NCI-H524 (cell line): ENCODE data around the gene GPRIN1.

ENCODE experiments used
- DNase-seq, 2 experiments: peaks; one replicate each; lab custom pipeline; 2025; lab: John Stamatoyannopoulos, UW

Gene GPRIN1

DNA sequence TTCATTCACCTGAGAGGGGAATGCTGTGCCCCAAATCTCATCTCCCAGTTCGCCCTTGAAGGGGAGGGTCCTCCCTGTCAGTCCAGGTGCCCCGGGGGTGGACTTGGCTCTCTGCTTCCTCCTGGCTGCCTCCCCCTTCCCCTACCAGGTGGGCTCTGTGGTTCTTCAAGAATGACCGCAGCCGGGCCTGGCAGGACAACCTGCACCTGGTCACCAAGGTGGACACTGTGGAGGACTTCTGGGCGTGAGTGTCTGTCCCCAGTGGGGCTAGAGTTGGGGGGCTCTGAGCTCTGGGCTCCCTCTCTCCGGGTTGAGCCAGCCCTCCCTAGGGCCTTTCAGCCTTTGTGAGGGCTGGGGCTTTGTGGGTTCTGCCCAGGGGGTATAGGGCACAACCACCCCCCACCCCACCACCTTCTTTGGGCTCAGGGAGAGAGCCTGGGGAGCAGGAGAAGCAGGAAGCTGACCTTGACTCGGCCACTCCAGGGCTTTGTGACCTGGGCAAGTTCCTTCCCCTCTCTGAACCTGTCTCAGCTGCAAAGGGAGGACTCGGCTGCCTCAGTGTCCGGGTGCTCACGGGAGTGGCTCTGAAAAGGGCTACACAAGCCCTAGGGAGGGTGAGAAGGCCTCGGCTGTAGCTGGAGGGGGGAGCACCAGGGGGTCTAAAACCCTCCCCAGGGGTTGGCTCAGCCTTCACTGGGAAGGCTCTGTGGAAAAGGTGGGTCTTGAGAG, 33.7 kb upstream of the GPRIN1 start:
- DNase-seq, result no peak

- no peak for DNase-seq
Observed at GRCh38 chr5:176642675-176643490, 32.9 kb upstream of the GPRIN1 start.

GRCh38 chr5:176640616-176641015, 30.7 kb upstream of the GPRIN1 start:
- DNase-seq, result no peak

DNA sequence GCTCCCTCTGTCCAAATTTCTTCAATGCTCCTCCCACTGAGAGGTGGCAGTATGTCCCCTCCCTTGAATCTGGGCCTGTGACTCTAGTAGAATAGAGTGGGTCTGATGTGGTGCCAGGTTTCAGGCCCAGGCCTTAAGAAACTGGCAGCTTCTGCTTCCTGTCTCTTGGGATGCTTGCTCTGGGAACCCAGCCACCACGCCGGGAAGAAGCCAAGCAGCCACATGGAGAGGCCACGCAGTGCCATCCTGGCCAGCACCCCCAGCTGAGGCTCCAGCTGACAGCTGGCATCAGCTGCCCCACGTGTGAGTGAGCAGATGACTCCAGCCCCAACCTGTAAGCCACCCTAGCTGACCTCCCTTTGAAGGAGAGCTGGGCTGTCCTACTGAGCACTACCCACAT, 30.0 kb upstream of the GPRIN1 start:
- DNase-seq, result peak; percentile 37 to 78

GRCh38 chr5:176639208-176639607, 29.3 kb upstream of the GPRIN1 start:
- DNase-seq, result no peak

DNA sequence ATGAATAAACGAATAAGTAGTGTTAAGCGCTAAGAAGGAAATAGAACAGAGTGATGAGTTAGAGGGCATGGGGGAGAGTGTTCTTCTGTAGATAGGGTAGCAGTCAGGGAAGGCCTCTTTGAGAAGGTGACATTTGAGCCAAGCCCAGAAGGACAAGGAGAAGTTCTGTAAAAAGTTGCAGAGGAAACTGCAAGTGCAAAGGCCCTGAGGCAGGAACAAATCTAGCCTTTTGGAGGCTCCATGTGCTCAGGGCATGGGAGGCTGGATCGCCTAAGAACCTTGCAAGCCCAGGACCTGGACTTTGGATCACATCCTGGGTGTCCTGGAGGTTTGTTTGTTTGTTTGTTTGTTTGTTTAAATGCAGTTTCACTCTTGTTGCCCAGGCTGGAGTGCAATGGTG, 28.5 kb upstream of the GPRIN1 start:
- DNase-seq, result no peak

DNA sequence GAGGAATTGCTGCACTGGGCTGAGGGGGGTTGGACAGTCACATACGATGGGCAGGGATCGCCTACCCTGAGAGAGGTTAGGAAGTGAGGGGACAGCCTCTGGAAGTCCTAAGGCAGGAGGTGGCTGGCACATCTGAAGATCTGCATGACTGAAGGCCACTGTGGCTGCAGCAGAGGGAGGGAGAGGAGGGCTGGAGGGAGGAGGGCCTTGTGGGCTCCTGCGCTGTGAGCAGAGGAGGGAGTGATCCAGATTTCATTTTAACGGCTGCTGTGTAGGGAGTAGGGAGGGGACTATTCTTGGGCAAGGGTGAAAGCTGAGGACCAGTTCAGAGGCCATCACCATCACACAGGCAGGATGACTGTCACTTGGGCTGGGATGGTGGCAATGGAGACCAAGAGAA, 27.6 kb upstream of the GPRIN1 start:
- no peak for DNase-seq

DNA sequence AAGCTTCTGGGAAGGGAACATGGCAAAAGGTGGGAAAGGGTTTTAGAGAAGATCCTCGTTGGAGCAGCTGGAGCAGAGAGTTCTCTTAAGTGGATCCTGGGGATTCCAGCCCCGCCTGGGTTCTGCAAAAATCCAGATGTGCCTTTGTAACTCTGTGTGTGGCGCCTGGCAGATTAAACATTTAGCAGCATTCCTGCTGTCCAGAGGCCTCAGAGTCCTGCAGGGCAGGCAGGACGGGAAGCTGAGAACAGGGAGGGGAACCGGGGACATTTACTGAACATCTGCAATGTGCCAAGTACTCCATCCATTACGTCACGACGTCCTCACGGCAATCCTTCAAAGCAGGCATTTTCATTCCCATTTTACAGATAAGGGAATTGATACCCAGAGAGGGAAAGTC, 26.5 kb upstream of the GPRIN1 start:
- no peak for DNase-seq

- DNase-seq, result no peak
Observed at GRCh38 chr5:176633598-176633997, 23.6 kb upstream of the GPRIN1 start.

DNA sequence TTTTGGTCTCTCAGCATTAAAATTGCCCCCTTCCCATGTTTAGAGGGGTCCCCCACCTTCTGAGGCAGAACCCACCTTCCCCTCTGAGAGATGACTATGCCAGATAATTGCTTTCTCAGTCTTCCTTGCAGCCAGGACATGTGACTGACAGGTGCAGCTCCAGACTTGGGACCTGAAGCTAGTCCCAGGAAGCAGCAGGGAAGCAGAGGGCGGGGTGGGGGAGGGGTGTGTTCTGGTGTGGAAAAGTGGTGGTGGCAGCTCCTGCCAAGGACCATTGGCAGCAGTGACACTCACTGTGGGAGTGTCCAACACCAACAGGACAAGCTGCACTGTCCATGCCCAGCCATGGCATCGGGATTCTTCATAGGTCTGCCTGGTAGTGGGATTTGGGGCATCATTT, 22.8 kb upstream of the GPRIN1 start:
- no peak for DNase-seq

DNA sequence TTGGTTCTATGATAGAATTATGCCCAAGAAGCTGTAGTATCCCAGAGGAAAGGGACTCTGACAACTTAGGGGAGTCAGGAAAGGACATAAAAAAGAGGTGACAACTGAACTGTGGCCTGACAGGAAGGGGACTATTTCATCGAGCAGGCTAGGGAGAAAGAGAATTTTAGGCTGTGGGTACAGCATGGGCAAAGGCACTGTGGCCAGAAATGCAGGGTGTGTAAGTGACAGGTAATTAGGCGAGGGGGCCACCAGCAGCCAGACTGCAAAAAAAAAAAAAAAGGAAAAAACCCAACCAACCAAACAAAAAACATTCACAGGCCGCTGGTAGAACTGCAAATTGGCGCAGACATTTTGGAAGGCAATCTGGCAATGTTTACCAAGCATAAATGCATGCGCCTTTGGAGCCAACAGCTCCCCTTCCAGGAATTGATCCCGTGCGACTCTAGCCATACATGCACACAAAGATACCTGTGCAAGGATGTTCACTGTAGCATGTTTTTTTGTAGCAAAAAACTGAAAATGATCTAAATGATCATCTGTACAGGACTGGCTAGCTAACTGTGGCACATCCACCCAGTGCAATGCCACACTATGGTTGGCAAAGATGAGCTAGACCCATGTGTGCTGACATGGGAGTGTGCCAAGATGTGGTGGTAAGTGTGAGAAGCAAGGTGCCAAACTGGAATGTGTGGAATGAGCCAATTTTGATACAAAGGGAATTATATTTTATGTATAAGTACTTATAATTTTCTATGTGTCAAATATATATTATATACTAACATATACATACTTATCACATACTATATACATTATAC, 21.6 kb upstream of the GPRIN1 start:
- DNase-seq, result no peak

GRCh38 chr5:176630681-176631222, 20.8 kb upstream of the GPRIN1 start:
- no peak for DNase-seq

- DNase-seq, result peak in 1 of 2 experiments; percentile 63
Observed at GRCh38 chr5:176629853-176630680, 20.1 kb upstream of the GPRIN1 start, which contains the start of the genes EIF4E1B and SNCB. Gene EIF4E1B (plus strand): TSS chr5:176630675. CDS start chr5:176642788, 12,113 bp downstream. Gene SNCB (minus strand): TSS chr5:176630534. CDS start chr5:176629654, 880 bp downstream.

GRCh38 chr5:176629317-176629852, 19.4 kb upstream of the GPRIN1 start:
- DNase-seq, result no peak

DNA sequence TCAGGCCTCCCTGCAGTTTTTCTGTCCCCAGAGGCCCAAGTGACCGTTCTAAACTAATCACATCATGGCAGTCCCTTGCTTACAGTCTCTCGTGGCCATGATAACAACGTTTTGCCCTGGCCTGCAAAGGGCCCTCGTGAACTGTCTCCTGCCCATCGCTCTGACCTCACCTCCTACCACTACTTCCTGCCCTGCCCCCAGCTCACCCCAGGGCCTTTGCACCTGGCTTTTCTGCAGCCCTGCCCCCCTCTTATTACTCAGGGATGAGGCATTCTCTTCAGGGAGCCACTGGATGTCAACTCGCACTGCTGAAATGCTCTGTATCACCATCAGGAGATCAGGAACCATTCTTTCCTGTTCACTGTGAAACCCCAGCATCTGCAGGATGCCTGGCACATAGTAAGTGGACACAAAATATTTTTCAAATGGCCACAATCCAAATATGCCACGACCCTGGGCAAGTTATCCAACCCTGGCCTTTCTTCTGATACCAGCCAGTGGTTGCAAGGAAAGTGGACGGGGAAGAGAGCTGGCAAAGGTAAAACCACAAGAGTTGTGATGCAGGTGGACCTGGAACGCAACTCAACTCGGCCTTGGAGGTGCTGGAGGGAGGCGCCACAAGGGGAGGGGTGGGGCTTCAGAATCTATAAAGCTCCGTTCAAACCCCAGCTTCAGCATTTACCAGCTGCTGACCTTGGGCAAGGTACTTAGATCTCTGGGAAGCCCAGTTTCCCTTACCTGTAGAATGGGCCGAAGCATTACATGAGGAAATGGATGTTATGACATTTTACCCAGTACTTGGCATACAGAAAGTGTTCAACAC, 18.7 kb upstream of the GPRIN1 start:
- no peak for DNase-seq

DNA sequence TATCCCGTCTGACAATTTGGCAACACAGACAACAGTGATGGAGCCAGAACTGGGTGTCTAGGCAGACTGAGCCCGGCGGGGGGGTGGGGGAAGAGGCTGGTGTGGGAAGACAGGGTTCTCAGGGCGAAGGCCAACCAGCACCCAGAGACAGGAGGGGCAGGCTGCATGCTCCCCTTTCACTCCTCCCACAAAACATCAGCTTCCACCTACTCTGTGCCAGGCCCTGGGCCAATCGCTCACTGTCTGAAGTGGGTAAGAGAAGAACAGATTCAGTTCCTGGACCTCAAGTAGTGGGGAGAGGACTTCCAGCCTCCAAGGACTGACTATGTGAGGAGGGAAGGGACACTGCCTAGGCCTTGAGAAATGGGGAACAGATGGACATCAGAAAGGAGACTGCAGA, 17.6 kb upstream of the GPRIN1 start:
- DNase-seq, result no peak

DNA sequence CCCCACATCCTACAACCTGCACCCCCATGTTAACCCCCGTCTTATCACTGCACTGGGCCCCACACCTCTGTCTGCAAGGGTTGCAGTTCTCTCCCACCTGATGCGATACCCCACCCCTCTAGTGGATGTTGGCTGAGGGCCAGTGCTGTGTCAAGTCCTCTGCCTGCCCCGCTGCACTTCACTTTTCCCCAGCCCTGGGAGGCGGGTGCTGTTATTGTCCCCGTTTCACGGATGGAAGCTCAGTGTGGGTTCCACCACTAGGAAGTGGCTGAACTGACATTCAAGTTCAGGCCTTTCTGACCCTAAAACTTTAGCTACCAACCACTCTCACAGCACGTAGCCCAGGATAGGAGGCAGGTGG, 16.9 kb upstream of the GPRIN1 start:
- DNase-seq, result no peak

DNA sequence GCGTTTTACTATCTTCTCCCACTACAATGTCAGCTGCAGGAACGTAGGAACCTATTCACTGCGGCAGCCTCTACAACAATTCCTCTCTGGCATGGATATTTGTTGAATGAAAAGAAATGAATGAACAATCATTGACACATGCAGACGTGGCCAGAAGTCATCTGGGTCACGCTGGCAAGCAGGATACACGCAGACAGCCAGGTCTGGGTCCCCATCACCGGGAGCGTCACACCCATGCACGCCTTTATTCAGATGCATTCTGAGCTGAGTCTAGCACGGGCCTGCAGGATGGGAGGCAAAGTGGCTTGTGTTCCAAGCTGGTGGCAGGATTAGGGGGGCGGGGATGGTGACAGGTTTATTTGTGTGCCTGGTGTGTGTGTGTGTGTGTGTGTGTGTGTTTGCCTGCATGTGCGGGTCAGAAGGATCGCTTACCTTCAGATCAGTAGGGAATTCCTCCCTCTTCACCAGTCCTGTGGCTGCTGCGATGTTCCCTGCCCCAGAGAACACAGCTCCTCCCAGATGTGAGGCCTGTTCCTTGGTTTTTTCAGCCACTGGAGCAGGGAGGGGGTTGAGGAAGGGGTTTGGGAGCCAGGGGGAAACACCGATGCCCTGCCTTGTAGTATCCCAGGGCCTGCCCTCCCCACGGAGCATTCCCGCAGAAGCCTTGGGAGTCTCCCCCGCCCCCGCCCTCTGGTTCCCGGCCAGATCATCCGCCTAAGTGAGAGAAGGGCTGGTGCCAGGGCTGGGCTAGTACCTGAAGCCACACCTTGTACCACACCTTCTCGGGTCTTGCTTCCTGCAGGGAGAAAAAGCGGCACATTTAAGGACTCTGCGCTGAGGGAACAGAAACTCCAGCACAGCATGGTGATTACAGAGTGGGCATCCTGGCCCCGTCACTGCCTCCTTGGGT, 16.3 kb upstream of the GPRIN1 start:
- no peak for DNase-seq

GRCh38 chr5:176625512-176625911, 15.6 kb upstream of the GPRIN1 start:
- DNase-seq, result no peak
